ENCODE data around the gene PPT2. TPM values are rescaled to one million over a fixed set of nuclear protein-coding genes. Genes with fewer than 3 reads are reported as not detected.

Gene PPT2
- total and polyA plus RNA-seq, 2 of the 13 experiments (the other 11 are each of a cell fraction or from before 2014, with no cell fraction given), result 39.2 to 61.8 TPM

DNA sequence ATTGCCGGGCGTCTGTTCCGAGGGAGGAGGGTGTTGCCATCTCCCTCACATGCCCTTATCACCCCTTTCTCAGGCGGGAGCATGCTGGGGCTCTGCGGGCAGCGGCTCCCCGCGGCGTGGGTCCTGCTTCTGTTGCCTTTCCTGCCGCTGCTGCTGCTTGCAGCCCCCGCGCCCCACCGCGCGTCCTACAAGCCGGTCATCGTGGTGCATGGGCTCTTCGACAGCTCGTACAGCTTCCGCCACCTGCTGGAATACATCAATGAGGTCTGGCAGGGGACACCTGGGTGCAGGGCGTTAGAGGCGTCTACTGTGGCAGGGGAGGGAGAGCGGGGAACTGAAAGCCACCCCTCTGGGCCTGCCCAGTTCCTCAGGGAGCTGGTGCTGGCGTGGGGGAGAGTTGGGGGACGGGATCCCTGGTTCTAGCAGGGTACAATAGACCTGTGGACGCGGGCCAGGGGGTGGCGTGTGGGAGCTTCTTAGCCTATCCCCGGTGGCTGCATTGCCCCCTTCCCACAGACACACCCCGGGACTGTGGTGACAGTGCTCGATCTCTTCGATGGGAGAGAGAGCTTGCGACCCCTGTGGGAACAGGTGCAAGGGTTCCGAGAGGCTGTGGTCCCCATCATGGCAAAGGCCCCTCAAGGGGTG, 697 bp downstream of the PPT2 start (continued):
- TF ChIP-seq, protein P1, sequence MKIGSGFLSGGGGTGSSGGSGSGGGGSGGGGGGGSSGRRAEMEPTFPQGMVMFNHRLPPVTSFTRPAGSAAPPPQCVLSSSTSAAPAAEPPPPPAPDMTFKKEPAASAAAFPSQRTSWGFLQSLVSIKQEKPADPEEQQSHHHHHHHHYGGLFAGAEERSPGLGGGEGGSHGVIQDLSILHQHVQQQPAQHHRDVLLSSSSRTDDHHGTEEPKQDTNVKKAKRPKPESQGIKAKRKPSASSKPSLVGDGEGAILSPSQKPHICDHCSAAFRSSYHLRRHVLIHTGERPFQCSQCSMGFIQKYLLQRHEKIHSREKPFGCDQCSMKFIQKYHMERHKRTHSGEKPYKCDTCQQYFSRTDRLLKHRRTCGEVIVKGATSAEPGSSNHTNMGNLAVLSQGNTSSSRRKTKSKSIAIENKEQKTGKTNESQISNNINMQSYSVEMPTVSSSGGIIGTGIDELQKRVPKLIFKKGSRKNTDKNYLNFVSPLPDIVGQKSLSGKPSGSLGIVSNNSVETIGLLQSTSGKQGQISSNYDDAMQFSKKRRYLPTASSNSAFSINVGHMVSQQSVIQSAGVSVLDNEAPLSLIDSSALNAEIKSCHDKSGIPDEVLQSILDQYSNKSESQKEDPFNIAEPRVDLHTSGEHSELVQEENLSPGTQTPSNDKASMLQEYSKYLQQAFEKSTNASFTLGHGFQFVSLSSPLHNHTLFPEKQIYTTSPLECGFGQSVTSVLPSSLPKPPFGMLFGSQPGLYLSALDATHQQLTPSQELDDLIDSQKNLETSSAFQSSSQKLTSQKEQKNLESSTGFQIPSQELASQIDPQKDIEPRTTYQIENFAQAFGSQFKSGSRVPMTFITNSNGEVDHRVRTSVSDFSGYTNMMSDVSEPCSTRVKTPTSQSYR (CRISPR knock-in tag; IDR thresholded peaks at IDR 0.05; ENCODE audit: borderline replicate concordance), result peak; percentile 67
- TF ChIP-seq, protein P2, sequence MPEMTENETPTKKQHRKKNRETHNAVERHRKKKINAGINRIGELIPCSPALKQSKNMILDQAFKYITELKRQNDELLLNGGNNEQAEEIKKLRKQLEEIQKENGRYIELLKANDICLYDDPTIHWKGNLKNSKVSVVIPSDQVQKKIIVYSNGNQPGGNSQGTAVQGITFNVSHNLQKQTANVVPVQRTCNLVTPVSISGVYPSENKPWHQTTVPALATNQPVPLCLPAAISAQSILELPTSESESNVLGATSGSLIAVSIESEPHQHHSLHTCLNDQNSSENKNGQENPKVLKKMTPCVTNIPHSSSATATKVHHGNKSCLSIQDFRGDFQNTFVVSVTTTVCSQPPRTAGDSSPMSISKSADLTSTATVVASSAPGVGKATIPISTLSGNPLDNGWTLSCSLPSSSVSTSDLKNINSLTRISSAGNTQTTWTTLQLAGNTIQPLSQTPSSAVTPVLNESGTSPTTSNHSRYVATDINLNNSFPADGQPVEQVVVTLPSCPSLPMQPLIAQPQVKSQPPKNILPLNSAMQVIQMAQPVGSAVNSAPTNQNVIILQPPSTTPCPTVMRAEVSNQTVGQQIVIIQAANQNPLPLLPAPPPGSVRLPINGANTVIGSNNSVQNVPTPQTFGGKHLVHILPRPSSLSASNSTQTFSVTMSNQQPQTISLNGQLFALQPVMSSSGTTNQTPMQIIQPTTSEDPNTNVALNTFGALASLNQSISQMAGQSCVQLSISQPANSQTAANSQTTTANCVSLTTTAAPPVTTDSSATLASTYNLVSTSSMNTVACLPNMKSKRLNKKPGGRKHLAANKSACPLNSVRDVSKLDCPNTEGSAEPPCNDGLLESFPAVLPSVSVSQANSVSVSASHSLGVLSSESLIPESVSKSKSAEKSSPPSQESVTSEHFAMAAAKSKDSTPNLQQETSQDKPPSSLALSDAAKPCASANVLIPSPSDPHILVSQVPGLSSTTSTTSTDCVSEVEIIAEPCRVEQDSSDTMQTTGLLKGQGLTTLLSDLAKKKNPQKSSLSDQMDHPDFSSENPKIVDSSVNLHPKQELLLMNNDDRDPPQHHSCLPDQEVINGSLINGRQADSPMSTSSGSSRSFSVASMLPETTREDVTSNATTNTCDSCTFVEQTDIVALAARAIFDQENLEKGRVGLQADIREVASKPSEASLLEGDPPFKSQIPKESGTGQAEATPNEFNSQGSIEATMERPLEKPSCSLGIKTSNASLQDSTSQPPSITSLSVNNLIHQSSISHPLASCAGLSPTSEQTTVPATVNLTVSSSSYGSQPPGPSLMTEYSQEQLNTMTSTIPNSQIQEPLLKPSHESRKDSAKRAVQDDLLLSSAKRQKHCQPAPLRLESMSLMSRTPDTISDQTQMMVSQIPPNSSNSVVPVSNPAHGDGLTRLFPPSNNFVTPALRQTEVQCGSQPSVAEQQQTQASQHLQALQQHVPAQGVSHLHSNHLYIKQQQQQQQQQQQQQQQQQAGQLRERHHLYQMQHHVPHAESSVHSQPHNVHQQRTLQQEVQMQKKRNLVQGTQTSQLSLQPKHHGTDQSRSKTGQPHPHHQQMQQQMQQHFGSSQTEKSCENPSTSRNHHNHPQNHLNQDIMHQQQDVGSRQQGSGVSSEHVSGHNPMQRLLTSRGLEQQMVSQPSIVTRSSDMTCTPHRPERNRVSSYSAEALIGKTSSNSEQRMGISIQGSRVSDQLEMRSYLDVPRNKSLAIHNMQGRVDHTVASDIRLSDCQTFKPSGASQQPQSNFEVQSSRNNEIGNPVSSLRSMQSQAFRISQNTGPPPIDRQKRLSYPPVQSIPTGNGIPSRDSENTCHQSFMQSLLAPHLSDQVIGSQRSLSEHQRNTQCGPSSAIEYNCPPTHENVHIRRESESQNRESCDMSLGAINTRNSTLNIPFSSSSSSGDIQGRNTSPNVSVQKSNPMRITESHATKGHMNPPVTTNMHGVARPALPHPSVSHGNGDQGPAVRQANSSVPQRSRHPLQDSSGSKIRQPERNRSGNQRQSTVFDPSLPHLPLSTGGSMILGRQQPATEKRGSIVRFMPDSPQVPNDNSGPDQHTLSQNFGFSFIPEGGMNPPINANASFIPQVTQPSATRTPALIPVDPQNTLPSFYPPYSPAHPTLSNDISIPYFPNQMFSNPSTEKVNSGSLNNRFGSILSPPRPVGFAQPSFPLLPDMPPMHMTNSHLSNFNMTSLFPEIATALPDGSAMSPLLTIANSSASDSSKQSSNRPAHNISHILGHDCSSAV (CRISPR knock-in tag; IDR thresholded peaks at IDR 0.05; ENCODE audit: borderline replicate concordance), result no peak
- TF ChIP-seq SMYD3 (CRISPR knock-in tag; IDR thresholded peaks at IDR 0.05) (peak; percentile 86), ZNF44 (CRISPR knock-in tag; IDR thresholded peaks at IDR 0.05) (0 out of 2 replicates have a peak, but pooled peaks have one; percentile 36), MTA1 (CRISPR knock-in tag; IDR thresholded peaks at IDR 0.05; ENCODE audit: borderline replicate concordance) (peak; percentile 83; the same call in 1 of the 2 replicates), ZNF879 (CRISPR knock-in tag; IDR thresholded peaks at IDR 0.05) (0 out of 2 replicates have a peak, but pooled peaks have one; percentile 66), ZNF441 (CRISPR knock-in tag; IDR thresholded peaks at IDR 0.05; ENCODE audit: borderline replicate concordance) (0 out of 2 replicates have a peak, but pooled peaks have one; percentile 10), ZNF703 (CRISPR knock-in tag; IDR thresholded peaks at IDR 0.05; ENCODE audit: borderline replicate concordance) (no peak)
- TF ChIP-seq, protein P3, sequence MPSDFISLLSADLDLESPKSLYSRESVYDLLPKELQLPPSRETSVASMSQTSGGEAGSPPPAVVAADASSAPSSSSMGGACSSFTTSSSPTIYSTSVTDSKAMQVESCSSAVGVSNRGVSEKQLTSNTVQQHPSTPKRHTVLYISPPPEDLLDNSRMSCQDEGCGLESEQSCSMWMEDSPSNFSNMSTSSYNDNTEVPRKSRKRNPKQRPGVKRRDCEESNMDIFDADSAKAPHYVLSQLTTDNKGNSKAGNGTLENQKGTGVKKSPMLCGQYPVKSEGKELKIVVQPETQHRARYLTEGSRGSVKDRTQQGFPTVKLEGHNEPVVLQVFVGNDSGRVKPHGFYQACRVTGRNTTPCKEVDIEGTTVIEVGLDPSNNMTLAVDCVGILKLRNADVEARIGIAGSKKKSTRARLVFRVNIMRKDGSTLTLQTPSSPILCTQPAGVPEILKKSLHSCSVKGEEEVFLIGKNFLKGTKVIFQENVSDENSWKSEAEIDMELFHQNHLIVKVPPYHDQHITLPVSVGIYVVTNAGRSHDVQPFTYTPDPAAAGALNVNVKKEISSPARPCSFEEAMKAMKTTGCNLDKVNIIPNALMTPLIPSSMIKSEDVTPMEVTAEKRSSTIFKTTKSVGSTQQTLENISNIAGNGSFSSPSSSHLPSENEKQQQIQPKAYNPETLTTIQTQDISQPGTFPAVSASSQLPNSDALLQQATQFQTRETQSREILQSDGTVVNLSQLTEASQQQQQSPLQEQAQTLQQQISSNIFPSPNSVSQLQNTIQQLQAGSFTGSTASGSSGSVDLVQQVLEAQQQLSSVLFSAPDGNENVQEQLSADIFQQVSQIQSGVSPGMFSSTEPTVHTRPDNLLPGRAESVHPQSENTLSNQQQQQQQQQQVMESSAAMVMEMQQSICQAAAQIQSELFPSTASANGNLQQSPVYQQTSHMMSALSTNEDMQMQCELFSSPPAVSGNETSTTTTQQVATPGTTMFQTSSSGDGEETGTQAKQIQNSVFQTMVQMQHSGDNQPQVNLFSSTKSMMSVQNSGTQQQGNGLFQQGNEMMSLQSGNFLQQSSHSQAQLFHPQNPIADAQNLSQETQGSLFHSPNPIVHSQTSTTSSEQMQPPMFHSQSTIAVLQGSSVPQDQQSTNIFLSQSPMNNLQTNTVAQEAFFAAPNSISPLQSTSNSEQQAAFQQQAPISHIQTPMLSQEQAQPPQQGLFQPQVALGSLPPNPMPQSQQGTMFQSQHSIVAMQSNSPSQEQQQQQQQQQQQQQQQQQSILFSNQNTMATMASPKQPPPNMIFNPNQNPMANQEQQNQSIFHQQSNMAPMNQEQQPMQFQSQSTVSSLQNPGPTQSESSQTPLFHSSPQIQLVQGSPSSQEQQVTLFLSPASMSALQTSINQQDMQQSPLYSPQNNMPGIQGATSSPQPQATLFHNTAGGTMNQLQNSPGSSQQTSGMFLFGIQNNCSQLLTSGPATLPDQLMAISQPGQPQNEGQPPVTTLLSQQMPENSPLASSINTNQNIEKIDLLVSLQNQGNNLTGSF (CRISPR knock-in tag; IDR thresholded peaks at IDR 0.05), result 0 out of 2 replicates have a peak, but pooled peaks have one; percentile 48
